ENCODE measurements around the gene ARHGEF2.
A peak's percentile ranks its signal among the peaks of the same experiment; 100 is the strongest.

The ARHGEF2 gene

GRCh38 chr1:155975375-155976061, 2.8 kb downstream of the ARHGEF2 start:
- no peaks in the 10 kb centered on the region for H3K9me2 ChIP-seq (replicated peaks; ENCODE audit: insufficient read depth, low read length)
- H3K4me3 ChIP-seq (ENCODE audit: insufficient read depth, low read length, poor library complexity, severe bottlenecking): peak overlapping the region; percentile 94
- H3K9ac ChIP-seq (ENCODE audit: low read length): peak overlapping the region; percentile 90
- peak overlapping the region; percentile 97 for H3K27ac ChIP-seq (ENCODE audit: low read depth, low read length)
- no peaks in the 10 kb centered on the region; the same call in 1 of the 2 replicates for H4K20me1 ChIP-seq (ENCODE audit: low read depth, low read length)
- peaks cover 86% of the 10 kb centered on the region for H3K79me2 ChIP-seq (ENCODE audit: insufficient read depth, low read length)
- no peak overlapping the region for H2AFZ ChIP-seq (ENCODE audit: low read depth, low read length, severe bottlenecking)
- TF ChIP-seq CTCF (IDR thresholded peaks at IDR 0.05; ENCODE audit: insufficient read depth, low read length, poor library complexity, severe bottlenecking) (no peak), EZH2phosphoT487 (conservative IDR thresholded peaks at IDR 0.05; ENCODE audit: low read length) (no peak)
- H3K36me3 ChIP-seq (ENCODE audit: low read length): no peaks in the 10 kb centered on the region
- H3K4me2 ChIP-seq (ENCODE audit: low read depth, low read length, poor library complexity, severe bottlenecking): peak overlapping the region; percentile 95
- H3F3A ChIP-seq (ENCODE audit: insufficient read depth): peaks cover 23% of the 10 kb centered on the region
- no peaks in the 10 kb centered on the region for H3K27me3 ChIP-seq (ENCODE audit: low read length)
- H3K9me3 ChIP-seq (ENCODE audit: insufficient read depth, low read length): no peaks in the 10 kb centered on the region

- Histone ChIP-seq H3K4me3 (ENCODE audit: insufficient read depth, low read length, poor library complexity, severe bottlenecking) (no peak overlapping the region), H3K9ac (ENCODE audit: low read length) (peak overlapping the region; percentile 90)
These were observed 3.9 kb downstream of the ARHGEF2 start for GRCh38 chr1:155974208-155975115.

GRCh38 chr1:155973723-155974122, 4.6 kb downstream of the ARHGEF2 start:
- Histone ChIP-seq H3K79me2 (ENCODE audit: insufficient read depth, low read length) (peaks cover 100% of the 10 kb centered on the region), H3K9ac (ENCODE audit: low read length) (no peak overlapping the region), H3K9me2 (replicated peaks; ENCODE audit: insufficient read depth, low read length) (no peaks in the 10 kb centered on the region), H3K27ac (ENCODE audit: low read depth, low read length) (no peak overlapping the region), H3K36me3 (ENCODE audit: low read length) (0 out of 2 replicates have a peak, but pooled peaks cover 3% of the 10 kb centered on the region), H4K20me1 (ENCODE audit: low read depth, low read length) (no peaks in the 10 kb centered on the region; the same call in 1 of the 2 replicates), H3K4me3 (ENCODE audit: insufficient read depth, low read length, poor library complexity, severe bottlenecking) (no peak overlapping the region), H3K9me3 (ENCODE audit: insufficient read depth, low read length) (no peaks in the 10 kb centered on the region), H3K27me3 (ENCODE audit: low read length) (no peaks in the 10 kb centered on the region), H2AFZ (ENCODE audit: low read depth, low read length, severe bottlenecking) (no peak overlapping the region), H3F3A (ENCODE audit: insufficient read depth) (peaks cover 8% of the 10 kb centered on the region), H3K4me2 (ENCODE audit: low read depth, low read length, poor library complexity, severe bottlenecking) (no peak overlapping the region)
- no peak for TF ChIP-seq EZH2phosphoT487 (conservative IDR thresholded peaks at IDR 0.05; ENCODE audit: low read length)
- no peak for TF ChIP-seq CTCF (IDR thresholded peaks at IDR 0.05; ENCODE audit: insufficient read depth, low read length, poor library complexity, severe bottlenecking)

More at GRCh38 chr1:155974208-155975115, 3.9 kb downstream of the ARHGEF2 start:
- H2AFZ ChIP-seq (ENCODE audit: low read depth, low read length, severe bottlenecking): no peak overlapping the region
- TF ChIP-seq EZH2phosphoT487 (conservative IDR thresholded peaks at IDR 0.05; ENCODE audit: low read length) (no peak), CTCF (IDR thresholded peaks at IDR 0.05; ENCODE audit: insufficient read depth, low read length, poor library complexity, severe bottlenecking) (no peak)
- H3K4me2 ChIP-seq (ENCODE audit: low read depth, low read length, poor library complexity, severe bottlenecking): peak overlapping the region; percentile 95
- no peaks in the 10 kb centered on the region for H3K9me3 ChIP-seq (ENCODE audit: insufficient read depth, low read length)
- H3K79me2 ChIP-seq (ENCODE audit: insufficient read depth, low read length): peaks cover 96% of the 10 kb centered on the region
- H3K9me2 ChIP-seq (replicated peaks; ENCODE audit: insufficient read depth, low read length): no peaks in the 10 kb centered on the region
- H3K36me3 ChIP-seq (ENCODE audit: low read length): no peaks in the 10 kb centered on the region
- H4K20me1 ChIP-seq (ENCODE audit: low read depth, low read length): no peaks in the 10 kb centered on the region; the same call in 1 of the 2 replicates
- H3K27ac ChIP-seq (ENCODE audit: low read depth, low read length): peak overlapping the region; percentile 97
- no peaks in the 10 kb centered on the region for H3K27me3 ChIP-seq (ENCODE audit: low read length)
- peaks cover 15% of the 10 kb centered on the region for H3F3A ChIP-seq (ENCODE audit: insufficient read depth)

All from SU-DHL-6 (cell line).